Heart right ventricle (tissue), 16 donors: ENCODE data around the gene CD2AP. TPM values are rescaled to one million over a fixed set of nuclear protein-coding genes. Genes with fewer than 3 reads are reported as not detected.

Experiments used
- ATAC-seq, 8 donors: fragments of 200-7000 bp; cut with Tn5 transposase; one replicate each; pipeline ENCODE4 v1.9.1; 2020; ENCODE audit warnings: mild to moderate bottlenecking in 8 of 8, moderate library complexity in 8 of 8, moderate number of reproducible peaks in 1 of 8
- DNase-seq, 2 donors: peaks; one replicate each; pipeline ENCODE4 v3.0.0-alpha.2; 2020
- H3K27ac ChIP-seq, 10 donors: fragments of 200-600 bp; sonication (generic) in 2 of 10; one replicate each; pipeline versions ENCODE4 v1.5.0 to v1.8.0; 2020 to 2022; ENCODE audit warnings: mild to moderate bottlenecking in 3 of 10
- H3K27me3 ChIP-seq, 7 donors: fragments of 200-600 bp; one replicate each; pipeline ENCODE4 v1.8.0; 2021 to 2022; ENCODE audit warnings: mild to moderate bottlenecking in 2 of 7
- H3K36me3 ChIP-seq, 9 donors: fragments of 200-600 bp; sonication (generic) in 1 of 9; one replicate each; pipeline versions ENCODE4 v1.5.0 to v1.8.0; 2020 to 2022; ENCODE audit warnings: mild to moderate bottlenecking in 2 of 9
- H3K4me1 ChIP-seq, 9 donors: fragments of 200-600 bp; sonication (generic) in 1 of 9; one replicate each; pipeline versions ENCODE4 v1.5.0 to v1.8.0; 2020 to 2022; ENCODE audit warnings: mild to moderate bottlenecking in 4 of 9
- H3K4me3 ChIP-seq, 10 donors: fragments of 200-600 bp; sonication (generic) in 2 of 10; one replicate each; pipeline versions ENCODE4 v1.5.0 to v1.8.0; 2020 to 2022; ENCODE audit warnings: mild to moderate bottlenecking in 7 of 10, moderate library complexity in 2 of 10
- H3K9me3 ChIP-seq, 11 donors: fragments of 200-600 bp in 10 of 11; sonication (generic) in 2 of 11; one replicate each; pipeline versions ENCODE4 v1.5.0 to v1.8.0; 2013 to 2022; ENCODE audit warnings: mild to moderate bottlenecking in 2 of 11, control low read depth in 1 of 11, moderate library complexity in 1 of 11
- CTCF ChIP-seq, 9 donors: fragments of 200-600 bp; sonication (generic) in 2 of 9; IDR thresholded peaks; one replicate each; pipeline versions ENCODE4 v1.5.0 to v1.8.0; 2021 to 2022; ENCODE audit warnings: antibody characterized with exemption in 9 of 9, mild to moderate bottlenecking in 5 of 9, moderate library complexity in 1 of 9
- WGBS, 2 donors: extraction: QIAGEN DNeasy Blood & Tissue Kit; methylation state at CpG; one replicate each; pipeline ENCODE4 v1.1.7; 2013; ENCODE audit warnings: inconsistent platforms in 1 of 2; 5-methylcytosine and 5-hydroxymethylcytosine counted together
- intact Hi-C, 10 donors: fragments of 100-400 bp; cut with DNase I; formaldehyde crosslinking; loops; one replicate each; pipeline versions ENCODE4 v1.11.1 to v1.14.2; 2022
- polyA plus RNA-seq, 2 donors: library from polyadenylated mRNA; stranded (reverse); fragments of 200-250 nt; gene quantifications; one replicate each; pipeline ENCODE4 v1.2.3, GENCODE V29; 2013
- total RNA-seq, 10 donors: library from RNA; stranded (reverse); fragmentation: NEBNext Ultra II Directional in 3 of 10; extraction: Animal tissue kit (Norgen Biotek cat#: 25700) in 3 of 10; gene quantifications; one replicate each; pipeline versions ENCODE4 v1.2.1 to v1.2.4, GENCODE V29; 2021 to 2023
- donor health status: Arrhythmogenic right ventricular cardiomyopathy.
- donor health status: ischemic (EF 13 %, LVEDD 7.1; RV severe dilation, severe dysfunction).
- donor health status: healthy with polysubstance abuse.
- donor health status: DM: no; HTN: yes; CAD: no.
- donor health status: DM: no; HTN: no; CAD: no.
- donor health status: ischemic (EF 25% LVEDD 6.9; RV normal size, moderate dysfunction).
- donor health status: ischemic (EF 25% LVEDD 5.7; RV mildly dilated, moderate dysfunction).
- donor health status: healthy.
- donor health status: DM: yes; HTN: yes; CAD: no.
- donor health status: Ischemic cardiomyopathy.
- donor health status: ischemic (EF 35%, LVEDD 5.7; RV mildly dilated, moderate dysfunction).
- donor health status: nonischemic (EF 11% LVEDD 7.7; RV severe dilation, severe dysfunction).
- donor health status: DM: yes; HTN: yes; CAD: no.
- donor health status: PGD.
- donor health status: ischemic (EF 29% LVEDD 5.4; RV normal size, mild dysfunction).
- donor health status: nonischemic (EF 23%, LVEDD 6.1; RV moderate dilation, normal function).

Gene CD2AP
- total and polyA plus RNA-seq, 12 donors: 5.8 to 15.6 (median 10.8) TPM

- peaks cover 0 to 11% (median 0%) of the 10 kb centered on the region in 9 donors for H3K4me1 ChIP-seq
- DNase-seq: no peak
- intact Hi-C loops: no loop called here
- H3K9me3 ChIP-seq: no peaks in the 10 kb centered on the region
- no peak overlapping the region for H3K27ac ChIP-seq
- no peaks in the 10 kb centered on the region for H3K27me3 ChIP-seq
- WGBS, 2 donors: 90 to 95% methylated on average over 1 of the region's 1 CpG
- no peak for ATAC-seq
- no peak for TF ChIP-seq CTCF (IDR thresholded peaks at IDR 0.05)
- H3K36me3 ChIP-seq: no peaks in the 10 kb centered on the region
- H3K4me3 ChIP-seq: no peak overlapping the region
Observed at GRCh38 chr6:47672816-47673215, 195.2 kb downstream of the CD2AP start.

GRCh38 chr6:47674673-47675072 is 197.1 kb downstream of the CD2AP start:
- Histone ChIP-seq H3K4me3 (no peak overlapping the region), H3K36me3 (no peaks in the 10 kb centered on the region), H3K27me3 (no peaks in the 10 kb centered on the region), H3K9me3 (no peaks in the 10 kb centered on the region), H3K4me1 (peaks cover 0 to 8% (median 0%) of the 10 kb centered on the region in 9 donors), H3K27ac (no peak overlapping the region)
- ATAC-seq (no peak), DNase-seq (no peak)
- 92 to 94% methylated on average over 3 of the region's 3 CpGs for WGBS, 2 donors
- intact Hi-C loops: no loop called here
- TF ChIP-seq CTCF (IDR thresholded peaks at IDR 0.05): no peak

Other genes with a start within 250 kb of the CD2AP start
- 10 to 100 TPM in 1 of 10 donors, 1 to 10 TPM in 9; 3.8 to 12.8 (median 6.0) TPM for gene TNFRSF21, start 167.9 kb upstream of the CD2AP start, total RNA-seq
- 1 to 10 TPM; 5.3 to 6.4 TPM for gene TNFRSF21, start 167.9 kb upstream of the CD2AP start, polyA plus RNA-seq
- under 1 TPM in 4 of 10 donors, not detected in 6; 0.07 to 0.74 (median 0.40) TPM for gene ADGRF4, start 220.8 kb downstream of the CD2AP start, total RNA-seq
- under 1 TPM in 1 of 2 donors, not detected in 1; 0.01 TPM for gene ADGRF4, start 220.8 kb downstream of the CD2AP start, polyA plus RNA-seq